Measurements from ENCODE around the gene ALG12.
A peak's percentile ranks its signal among the peaks of the same experiment; 100 is the strongest.

Gene ALG12

GRCh38 chr22:49944399-49944891 is 26.2 kb upstream of the ALG12 start:
- H3K9me3 ChIP-seq (replicated peaks in 1 of 11): peaks cover 7 to 22% (median 17%) of the 10 kb centered on the region in 11 experiments; a peak in 18 of 22 replicates
- H3K4me1 ChIP-seq: peaks cover 0 to 64% (median 44%) of the 10 kb centered on the region in 10 experiments; a peak in 19 of 20 replicates
- TF ChIP-seq Cebpa-rat (IDR thresholded peaks at IDR 0.05): no peak
- no peaks in the 10 kb centered on the region for H3K27me3 ChIP-seq
- peak overlapping the region in 8 of 11 experiments; percentile 13 to 50 (median 30); a peak in 11 of 22 replicates for H3K27ac ChIP-seq
- no peak overlapping the region for H3K4me3 ChIP-seq
- H3K36me3 ChIP-seq: no peaks in the 10 kb centered on the region; a peak in 1 of 22 replicates
- peaks cover 0 to 5% (median 0%) of the 10 kb centered on the region in 11 experiments; a peak in 2 of 22 replicates for H4K20me1 ChIP-seq
- H3K9ac ChIP-seq: no peak overlapping the region
- H3K4me2 ChIP-seq: 0 out of 22 replicates have a peak overlapping the region, but pooled peaks of 1 of the 11 experiments have one; percentile 7

GRCh38 chr22:49943771-49944398 is 25.6 kb upstream of the ALG12 start:
- peak overlapping the region in 8 of 11 experiments; percentile 13 to 50 (median 30); a peak in 10 of 22 replicates for H3K27ac ChIP-seq

GRCh38 chr22:49943405-49943765 is 25.1 kb upstream of the ALG12 start:
- Histone ChIP-seq H3K9me3 (replicated peaks in 1 of 11) (peaks cover 7 to 23% (median 17%) of the 10 kb centered on the region in 11 experiments; a peak in 18 of 22 replicates), H3K27ac (no peak overlapping the region), H3K4me3 (no peak overlapping the region), H4K20me1 (peaks cover 0 to 5% (median 0%) of the 10 kb centered on the region in 11 experiments; a peak in 2 of 22 replicates), H3K4me1 (peaks cover 6 to 64% (median 45%) of the 10 kb centered on the region in 10 experiments; a peak in 19 of 20 replicates), H3K27me3 (no peaks in the 10 kb centered on the region), H3K36me3 (no peaks in the 10 kb centered on the region; a peak in 1 of 22 replicates), H3K9ac (no peak overlapping the region), H3K4me2 (0 out of 22 replicates have a peak overlapping the region, but pooled peaks of 1 of the 11 experiments have one; percentile 0)
- no peak for TF ChIP-seq Cebpa-rat (IDR thresholded peaks at IDR 0.05)

More at GRCh38 chr22:49943771-49944398, 25.6 kb upstream of the ALG12 start:
- no peaks in the 10 kb centered on the region for H3K27me3 ChIP-seq
- TF ChIP-seq Cebpa-rat (IDR thresholded peaks at IDR 0.05): no peak
- peaks cover 1 to 64% (median 45%) of the 10 kb centered on the region in 10 experiments; a peak in 19 of 20 replicates for H3K4me1 ChIP-seq
- H4K20me1 ChIP-seq: peaks cover 0 to 5% (median 0%) of the 10 kb centered on the region in 11 experiments; a peak in 2 of 22 replicates
- 0 out of 22 replicates have a peak overlapping the region, but pooled peaks of 1 of the 11 experiments have one; percentile 7 for H3K4me2 ChIP-seq
- H3K9ac ChIP-seq: no peak overlapping the region
- no peaks in the 10 kb centered on the region; a peak in 1 of 22 replicates for H3K36me3 ChIP-seq
- peaks cover 7 to 23% (median 17%) of the 10 kb centered on the region in 11 experiments; a peak in 18 of 22 replicates for H3K9me3 ChIP-seq (replicated peaks in 1 of 11)
- no peak overlapping the region for H3K4me3 ChIP-seq

GRCh38 chr22:49942565-49943404 is 24.5 kb upstream of the ALG12 start:
- Histone ChIP-seq H3K36me3 (no peaks in the 10 kb centered on the region; a peak in 1 of 22 replicates), H3K9ac (no peak overlapping the region), H3K9me3 (replicated peaks in 1 of 11) (peaks cover 7 to 23% (median 17%) of the 10 kb centered on the region in 11 experiments; a peak in 18 of 22 replicates), H3K4me2 (0 out of 22 replicates have a peak overlapping the region, but pooled peaks of 1 of the 11 experiments have one; percentile 0), H4K20me1 (peaks cover 0 to under 1% (median 0%) of the 10 kb centered on the region in 11 experiments; a peak in 1 of 22 replicates), H3K27ac (no peak overlapping the region), H3K4me1 (peaks cover 12 to 64% (median 45%) of the 10 kb centered on the region in 10 experiments), H3K4me3 (no peak overlapping the region), H3K27me3 (no peaks in the 10 kb centered on the region)
- no peak for TF ChIP-seq Cebpa-rat (IDR thresholded peaks at IDR 0.05)

- H3K9me3 ChIP-seq (replicated peaks in 1 of 11): peaks cover 7 to 23% (median 17%) of the 10 kb centered on the region in 11 experiments; a peak in 18 of 22 replicates
- no peaks in the 10 kb centered on the region for H3K27me3 ChIP-seq
- H4K20me1 ChIP-seq: no peaks in the 10 kb centered on the region
- H3K4me2 ChIP-seq: no peak overlapping the region
- no peaks in the 10 kb centered on the region; a peak in 1 of 22 replicates for H3K36me3 ChIP-seq
- no peak overlapping the region for H3K4me3 ChIP-seq
- no peak overlapping the region for H3K9ac ChIP-seq
- peaks cover 23 to 64% (median 45%) of the 10 kb centered on the region in 10 experiments for H3K4me1 ChIP-seq
- TF ChIP-seq Cebpa-rat (IDR thresholded peaks at IDR 0.05): no peak
- no peak overlapping the region for H3K27ac ChIP-seq
Observed at GRCh38 chr22:49941507-49942316, 23.5 kb upstream of the ALG12 start.

GRCh38 chr22:49938565-49939136 is 20.4 kb upstream of the ALG12 start:
- Histone ChIP-seq H3K27me3 (no peaks in the 10 kb centered on the region), H3K36me3 (no peaks in the 10 kb centered on the region; a peak in 1 of 22 replicates), H3K4me1 (peaks cover 37 to 59% (median 49%) of the 10 kb centered on the region in 10 experiments), H3K9ac (0 out of 22 replicates have a peak overlapping the region, but pooled peaks of 1 of the 11 experiments have one; percentile 74), H3K9me3 (replicated peaks in 1 of 11) (peaks cover 7 to 23% (median 17%) of the 10 kb centered on the region in 11 experiments; a peak in 18 of 22 replicates), H3K4me3 (no peak overlapping the region), H4K20me1 (no peaks in the 10 kb centered on the region), H3K27ac (no peak overlapping the region; a peak in 1 of 22 replicates), H3K4me2 (peak overlapping the region; percentile 90 to 98 (median 96); a peak in 18 of 22 replicates)
- no peak for TF ChIP-seq Cebpa-rat (IDR thresholded peaks at IDR 0.05)

- peaks cover 44 to 61% (median 56%) of the 10 kb centered on the region in 10 experiments for H3K4me1 ChIP-seq
- peak overlapping the region; percentile 90 to 98 (median 96) for H3K4me2 ChIP-seq
- H4K20me1 ChIP-seq: no peaks in the 10 kb centered on the region
- H3K9me3 ChIP-seq (replicated peaks in 1 of 11): peaks cover 7 to 23% (median 17%) of the 10 kb centered on the region in 11 experiments; a peak in 18 of 22 replicates
- no peak for TF ChIP-seq Cebpa-rat (IDR thresholded peaks at IDR 0.05)
- no peaks in the 10 kb centered on the region for H3K27me3 ChIP-seq
- peak overlapping the region in 2 of 11 experiments; percentile 9 to 74; a peak in 3 of 22 replicates for H3K27ac ChIP-seq
- H3K9ac ChIP-seq: peak overlapping the region in 6 of 11 experiments; percentile 13 to 74 (median 68); a peak in 11 of 22 replicates
- H3K36me3 ChIP-seq: no peaks in the 10 kb centered on the region; a peak in 1 of 22 replicates
- 0 out of 20 replicates have a peak overlapping the region, but pooled peaks of 2 of the 10 experiments have one; percentile 42 to 54 for H3K4me3 ChIP-seq
Observed at GRCh38 chr22:49937758-49938564, 19.7 kb upstream of the ALG12 start.

All from BLaER1 treated with 17β-estradiol and CSF1 and Interleukin-3, amounts not matched to agents 10 nM and 100 nM (cell line).